ENCODE results near the gene TLR1.
A peak's percentile ranks its signal among the peaks of the same experiment; 100 is the strongest.
"Not testable (repeated sequence)": the region's sequence is repeated elsewhere in the genome, so short reads cannot be mapped to it uniquely, and the experiment has no call there.

The TLR1 gene

GRCh38 chr4:38819569-38819968 lies 15.0 kb upstream of the TLR1 start:
- Mint-ChIP-seq H3K4me1 (peaks cover 32% of the 10 kb centered on the region), H3K27ac (peak overlapping the region; percentile 55), H3K4me3 (peak overlapping the region; percentile 7), H3K9me3 (peaks cover 18% of the 10 kb centered on the region), H3K27me3 (peaks cover 2% of the 10 kb centered on the region), H3K36me3 (ENCODE audit: low read depth) (peaks cover 9% of the 10 kb centered on the region)
- DNase-seq (no peak), ATAC-seq (peak; percentile 64)

- no peak overlapping the region for H3K4me3 Mint-ChIP-seq
Measured at GRCh38 chr4:38818441-38818976, 13.9 kb upstream of the TLR1 start.

GRCh38 chr4:38815885-38816782 lies 11.5 kb upstream of the TLR1 start:
- DNase-seq, result no peak
- ATAC-seq, result no peak
- H3K9me3 Mint-ChIP-seq, result peaks cover 6% of the 10 kb centered on the region
- peaks cover 32% of the 10 kb centered on the region for H3K4me1 Mint-ChIP-seq
- H3K27ac Mint-ChIP-seq, result peak overlapping the region; percentile 26
- H3K4me3 Mint-ChIP-seq, result no peak overlapping the region
- H3K27me3 Mint-ChIP-seq, result peaks cover 2% of the 10 kb centered on the region
- no peaks in the 10 kb centered on the region for H3K36me3 Mint-ChIP-seq (ENCODE audit: low read depth)

More at GRCh38 chr4:38818441-38818976, 13.9 kb upstream of the TLR1 start:
- DNase-seq (no peak), ATAC-seq (no peak)
- peaks cover 32% of the 10 kb centered on the region for H3K4me1 Mint-ChIP-seq
- H3K36me3 Mint-ChIP-seq (ENCODE audit: low read depth), result peaks cover 9% of the 10 kb centered on the region
- H3K27ac Mint-ChIP-seq, result peak overlapping the region; percentile 25
- peaks cover 2% of the 10 kb centered on the region for H3K27me3 Mint-ChIP-seq
- H3K9me3 Mint-ChIP-seq, result peaks cover 17% of the 10 kb centered on the region

- peaks cover 6% of the 10 kb centered on the region for H3K9me3 Mint-ChIP-seq
- H3K36me3 Mint-ChIP-seq (ENCODE audit: low read depth), result no peaks in the 10 kb centered on the region
- H3K27me3 Mint-ChIP-seq, result peaks cover 2% of the 10 kb centered on the region
- ATAC-seq (no peak), DNase-seq (no peak)
- no peak overlapping the region for H3K4me3 Mint-ChIP-seq
- no peak overlapping the region for H3K27ac Mint-ChIP-seq
- peaks cover 17% of the 10 kb centered on the region for H3K4me1 Mint-ChIP-seq
Measured at GRCh38 chr4:38814386-38814785, 9.8 kb upstream of the TLR1 start.

GRCh38 chr4:38811297-38811696 lies 6.7 kb upstream of the TLR1 start:
- no peak for DNase-seq
- Mint-ChIP-seq H3K4me3 (no peak overlapping the region), H3K36me3 (ENCODE audit: low read depth) (no peaks in the 10 kb centered on the region), H3K27ac (no peak overlapping the region), H3K9me3 (peaks cover 6% of the 10 kb centered on the region), H3K27me3 (peaks cover under 1% of the 10 kb centered on the region), H3K4me1 (peaks cover 8% of the 10 kb centered on the region)
- no peak for ATAC-seq

- not testable (repeated sequence) for H3K27ac Mint-ChIP-seq; ATAC-seq; H3K36me3 Mint-ChIP-seq (ENCODE audit: low read depth); H3K27me3 Mint-ChIP-seq; H3K9me3 Mint-ChIP-seq; DNase-seq; H3K4me3 Mint-ChIP-seq
- peaks cover 38% of the 10 kb centered on the region for H3K4me1 Mint-ChIP-seq
Measured at GRCh38 chr4:38807462-38807861, 2.9 kb upstream of the TLR1 start.

- DNase-seq, H3K9me3 Mint-ChIP-seq, H3K4me3 Mint-ChIP-seq, ATAC-seq, H3K27me3 Mint-ChIP-seq: not testable (repeated sequence)
- peaks cover 14% of the 10 kb centered on the region for H3K36me3 Mint-ChIP-seq (ENCODE audit: low read depth)
- peaks cover 38% of the 10 kb centered on the region for H3K4me1 Mint-ChIP-seq
- peak overlapping the region; percentile 88 for H3K27ac Mint-ChIP-seq
Measured at GRCh38 chr4:38806251-38806650, 1.7 kb upstream of the TLR1 start.

- H3K9me3 Mint-ChIP-seq, result peaks cover 14% of the 10 kb centered on the region
- ATAC-seq (peak; percentile 21), DNase-seq (peak; percentile 33)
- H3K27me3 Mint-ChIP-seq, result no peaks in the 10 kb centered on the region
- H3K4me1 Mint-ChIP-seq, result peaks cover 38% of the 10 kb centered on the region
- H3K27ac Mint-ChIP-seq, result peak overlapping the region; percentile 88
- peak overlapping the region; percentile 77 for H3K4me3 Mint-ChIP-seq
- H3K36me3 Mint-ChIP-seq (ENCODE audit: low read depth), result peaks cover 20% of the 10 kb centered on the region
Measured at GRCh38 chr4:38805530-38806145, 1.0 kb upstream of the TLR1 start.

GRCh38 chr4:38803833-38804653 lies 548 bp downstream of the TLR1 start:
- peak overlapping the region; percentile 77 for H3K4me3 Mint-ChIP-seq
- DNase-seq, result peak; percentile 30
- peaks cover 28% of the 10 kb centered on the region for H3K9me3 Mint-ChIP-seq
- peaks cover 38% of the 10 kb centered on the region for H3K4me1 Mint-ChIP-seq
- ATAC-seq, result peak; percentile 90
- H3K27me3 Mint-ChIP-seq, result no peaks in the 10 kb centered on the region
- H3K36me3 Mint-ChIP-seq (ENCODE audit: low read depth), result peaks cover 36% of the 10 kb centered on the region
- H3K27ac Mint-ChIP-seq, result peak overlapping the region; percentile 88

- no peak for ATAC-seq
- H3K9me3 Mint-ChIP-seq, result peaks cover 31% of the 10 kb centered on the region
- H3K27ac Mint-ChIP-seq, result peak overlapping the region; percentile 49
- no peaks in the 10 kb centered on the region for H3K27me3 Mint-ChIP-seq
- no peak for DNase-seq
- peaks cover 49% of the 10 kb centered on the region for H3K36me3 Mint-ChIP-seq (ENCODE audit: low read depth)
- peaks cover 38% of the 10 kb centered on the region for H3K4me1 Mint-ChIP-seq
- H3K4me3 Mint-ChIP-seq, result no peak overlapping the region
Measured at GRCh38 chr4:38802561-38803355, 1.8 kb downstream of the TLR1 start.

GRCh38 chr4:38800961-38801450 lies 3.6 kb downstream of the TLR1 start:
- Mint-ChIP-seq H3K4me1 (peaks cover 34% of the 10 kb centered on the region), H3K9me3 (peaks cover 40% of the 10 kb centered on the region), H3K27me3 (no peaks in the 10 kb centered on the region), H3K4me3 (no peak overlapping the region), H3K36me3 (ENCODE audit: low read depth) (peaks cover 58% of the 10 kb centered on the region), H3K27ac (no peak overlapping the region)
- ATAC-seq, result no peak
- no peak for DNase-seq

GRCh38 chr4:38800366-38800765 lies 4.2 kb downstream of the TLR1 start:
- H3K4me3 Mint-ChIP-seq, result no peak overlapping the region
- ATAC-seq (no peak), DNase-seq (no peak)
- peaks cover 46% of the 10 kb centered on the region for H3K9me3 Mint-ChIP-seq
- H3K36me3 Mint-ChIP-seq (ENCODE audit: low read depth), result peaks cover 61% of the 10 kb centered on the region
- H3K27me3 Mint-ChIP-seq, result no peaks in the 10 kb centered on the region
- no peak overlapping the region for H3K27ac Mint-ChIP-seq
- H3K4me1 Mint-ChIP-seq, result peaks cover 27% of the 10 kb centered on the region

- H3K4me1 Mint-ChIP-seq, result peaks cover 3% of the 10 kb centered on the region
- H3K9me3 Mint-ChIP-seq, result peaks cover 42% of the 10 kb centered on the region
- DNase-seq, result no peak
- H3K4me3 Mint-ChIP-seq, result no peak overlapping the region
- H3K27ac Mint-ChIP-seq, result no peak overlapping the region
- no peaks in the 10 kb centered on the region for H3K27me3 Mint-ChIP-seq
- H3K36me3 Mint-ChIP-seq (ENCODE audit: low read depth), result peaks cover 40% of the 10 kb centered on the region
- ATAC-seq, result no peak
Measured at GRCh38 chr4:38795087-38795486, 9.5 kb downstream of the TLR1 start.

Data from activated naive CD8-positive, alpha-beta T cell treated with anti-CD3 and anti-CD28 coated beads, Interleukin-2, amount 50 U/mL, for 24 hours (primary cell).